Skeletal muscle tissue (tissue), 4 donors: ENCODE measurements around the gene ZNF816. TPM values are rescaled to one million over a fixed set of nuclear protein-coding genes. Genes with fewer than 3 reads are reported as not detected.
"Not testable (repeated sequence)": the region's sequence is repeated elsewhere in the genome, so short reads cannot be mapped to it uniquely, and the experiment has no call there.

Source experiments
- H3K27ac ChIP-seq: one replicate; pipeline ENCODE4 v1.7.0; 2013; ENCODE audit warnings: mild to moderate bottlenecking, low read depth, low read length, inconsistent platforms
- H3K27me3 ChIP-seq, 3 donors: one replicate each; pipeline ENCODE4 v1.7.0; 2013; ENCODE audit warnings: low read length in 3 of 3; ENCODE audit not compliant: control insufficient read depth in 3 of 3, insufficient read depth in 3 of 3
- H3K36me3 ChIP-seq, 3 donors: one replicate each; pipeline ENCODE4 v1.7.0; 2013; ENCODE audit warnings: low read length in 3 of 3; ENCODE audit not compliant: control insufficient read depth in 3 of 3, insufficient read depth in 3 of 3
- H3K4me1 ChIP-seq, 3 donors: one replicate each; pipeline ENCODE4 v1.7.0; 2013; ENCODE audit warnings: low read length in 3 of 3, mild to moderate bottlenecking in 3 of 3; ENCODE audit not compliant: control insufficient read depth in 3 of 3, insufficient read depth in 3 of 3
- H3K4me3 ChIP-seq, 3 donors: one replicate each; pipeline ENCODE4 v1.7.0; 2013; ENCODE audit warnings: low read length in 3 of 3
- H3K9ac ChIP-seq, 3 donors: one replicate each; pipeline ENCODE4 v1.7.0; 2013; ENCODE audit warnings: low read length in 3 of 3, mild to moderate bottlenecking in 3 of 3, moderate library complexity in 2 of 3, low read depth in 1 of 3
- H3K9me3 ChIP-seq, 3 donors: one replicate each; pipeline ENCODE4 v1.7.0; 2013; ENCODE audit warnings: low read length in 3 of 3; ENCODE audit not compliant: control insufficient read depth in 3 of 3
- total RNA-seq: library from RNA; depleted of rRNA; stranded (reverse); fragments of >200 nt; gene quantifications from one replicate; pipeline ENCODE4 v1.2.3, GENCODE V29; 2014
- donor health status: Osteomylitis.

ZNF816 gene
- total RNA-seq, 1 donor from 2014 or later: 6.8 TPM

DNA sequence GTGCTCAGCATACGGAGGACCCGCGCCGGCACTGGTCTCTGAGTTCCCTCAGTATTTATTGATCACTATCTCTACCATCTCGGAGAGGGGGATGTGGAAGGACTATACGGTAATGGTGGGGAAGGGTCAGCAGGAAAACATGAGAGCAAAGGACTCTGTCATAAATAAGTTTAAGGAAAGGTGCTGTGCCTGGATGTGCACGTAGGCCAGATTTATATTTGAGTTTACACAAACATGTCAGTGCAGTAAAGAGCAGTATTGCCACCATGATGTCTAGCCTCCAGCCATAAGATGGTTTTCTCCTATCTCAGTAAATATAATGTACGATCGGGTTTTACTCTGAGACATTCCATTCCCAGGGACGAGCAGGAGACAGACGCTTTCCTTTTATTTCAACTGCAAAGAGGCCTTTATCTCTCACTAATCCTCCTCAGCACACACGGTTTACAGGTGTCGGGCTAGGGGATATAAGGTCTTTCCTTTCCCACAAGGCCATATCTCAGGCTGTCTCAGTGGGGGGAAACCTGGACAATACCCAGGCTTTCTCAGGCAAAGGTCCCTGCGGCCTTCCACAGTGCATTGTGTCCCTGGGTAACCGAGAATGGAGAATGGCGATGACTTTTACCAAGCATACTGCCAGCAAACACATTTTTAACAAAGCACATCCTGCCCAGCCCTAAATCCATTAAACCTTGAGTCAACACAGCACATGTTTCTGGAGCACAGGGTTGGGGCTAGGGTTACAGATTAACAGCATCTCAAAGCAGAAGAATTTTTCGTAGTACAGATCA lies 17.8 kb downstream of the ZNF816 start:
- H3K36me3 ChIP-seq, H3K4me1 ChIP-seq, H3K4me3 ChIP-seq, H3K9ac ChIP-seq, H3K9me3 ChIP-seq, H3K27me3 ChIP-seq, H3K27ac ChIP-seq: not testable (repeated sequence)

DNA sequence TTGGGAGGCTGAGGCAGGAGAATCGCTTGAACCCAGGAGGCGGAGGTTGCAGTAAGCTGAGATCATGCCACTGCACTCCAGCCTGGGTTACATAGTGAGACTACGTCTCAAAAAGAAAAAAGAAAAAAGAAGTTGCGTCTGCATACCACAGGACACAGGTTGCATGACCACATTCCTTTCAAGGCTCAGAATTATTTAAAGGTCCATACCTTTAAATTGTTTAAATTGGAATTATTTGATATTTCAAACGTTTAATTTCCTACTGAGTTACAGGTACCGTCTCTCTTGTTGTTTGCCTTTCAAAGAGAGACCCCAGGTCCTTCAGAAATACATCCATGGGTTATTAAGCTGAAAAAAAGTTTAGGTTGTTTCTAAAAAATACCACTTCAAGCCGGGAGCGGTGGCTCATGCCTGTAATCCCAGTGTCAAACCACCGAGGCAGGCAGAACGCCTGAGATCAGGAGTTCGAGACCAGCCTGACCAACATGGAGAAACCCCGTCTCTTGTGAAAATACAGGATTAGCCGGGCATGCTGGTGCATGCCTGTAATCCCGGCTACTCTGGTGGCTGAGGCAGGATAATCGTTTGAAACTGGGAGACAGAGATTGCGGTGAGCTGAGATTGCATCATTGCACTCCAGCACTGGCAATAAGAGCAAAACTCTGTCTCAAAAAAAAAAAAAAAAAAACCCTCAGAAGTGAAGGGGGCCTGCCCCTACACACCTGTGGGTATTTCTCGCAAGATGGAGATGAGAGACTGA lies 18.6 kb downstream of the ZNF816 start:
- Histone ChIP-seq H3K36me3 (no peaks in the 10 kb centered on the region), H3K27ac (no peak overlapping the region), H3K9ac (no peak overlapping the region), H3K4me1 (peaks cover 0 to 3% (median 2%) of the 10 kb centered on the region in 3 donors), H3K4me3 (no peak overlapping the region), H3K9me3 (peaks cover 0 to 4% (median 3%) of the 10 kb centered on the region in 3 donors), H3K27me3 (no peaks in the 10 kb centered on the region)

GRCh38 chr19:52943134-52943883 lies 19.4 kb downstream of the ZNF816 start:
- H3K9ac ChIP-seq: peak overlapping the region in 2 of 3 donors; percentile 34 to 62

DNA sequence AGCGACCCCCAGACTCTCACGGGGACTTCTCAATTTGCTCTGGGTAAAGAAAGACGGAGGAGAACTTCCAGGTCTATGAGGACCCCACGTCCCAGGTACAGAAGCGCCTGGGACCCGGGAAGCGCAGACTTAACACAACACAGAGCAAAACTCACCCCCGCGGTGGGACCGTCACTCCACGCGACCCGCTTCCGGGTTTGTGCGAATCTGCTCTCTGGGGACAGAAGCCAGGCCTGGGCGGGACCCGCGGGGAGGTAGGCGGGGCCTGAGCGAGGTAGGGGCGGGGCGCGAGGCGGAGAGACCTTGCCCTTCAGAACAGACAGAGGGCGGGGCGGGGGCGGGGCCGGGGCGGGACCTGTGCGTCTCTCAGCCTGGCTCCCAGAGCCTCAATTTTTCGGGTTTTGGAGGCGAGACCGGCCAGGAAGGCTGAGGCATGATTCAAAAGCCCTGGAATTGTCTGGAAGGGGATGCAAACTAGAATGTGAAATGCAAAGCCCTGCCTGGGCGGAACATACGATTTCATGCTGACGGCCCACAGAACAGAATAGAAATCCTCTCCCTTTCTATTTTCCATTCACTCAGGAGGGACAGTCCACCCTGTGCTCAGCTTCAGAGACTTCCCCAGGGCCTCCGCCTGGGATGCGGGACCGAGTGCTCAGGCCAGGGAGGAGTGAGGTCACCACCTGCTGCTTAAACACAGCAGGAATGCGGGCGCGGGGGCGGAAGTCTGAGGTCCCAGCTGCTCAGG lies 20.1 kb downstream of the ZNF816 start:
- Histone ChIP-seq H3K27me3 (no peaks in the 10 kb centered on the region), H3K4me1 (peaks cover 0 to 3% (median 2%) of the 10 kb centered on the region in 3 donors), H3K36me3 (no peaks in the 10 kb centered on the region)

More at GRCh38 chr19:52943134-52943883, 19.4 kb downstream of the ZNF816 start:
- H3K27ac ChIP-seq: no peak overlapping the region
- H3K4me3 ChIP-seq: peak overlapping the region; percentile 47 to 74 (median 73)
- peaks cover 0 to 3% (median 2%) of the 10 kb centered on the region in 3 donors for H3K4me1 ChIP-seq
- no peaks in the 10 kb centered on the region for H3K36me3 ChIP-seq
- peaks cover 0 to 4% (median 2%) of the 10 kb centered on the region in 3 donors for H3K9me3 ChIP-seq
- H3K27me3 ChIP-seq: no peaks in the 10 kb centered on the region

GRCh38 chr19:52941941-52942385 lies 20.7 kb downstream of the ZNF816 start:
- Histone ChIP-seq H3K27me3 (no peaks in the 10 kb centered on the region), H3K4me3 (peak overlapping the region; percentile 70 to 90 (median 79)), H3K4me1 (peaks cover 0 to 3% (median 2%) of the 10 kb centered on the region in 3 donors), H3K36me3 (no peaks in the 10 kb centered on the region), H3K9ac (peak overlapping the region; percentile 75 to 78 (median 76)), H3K27ac (peak overlapping the region; percentile 47), H3K9me3 (no peaks in the 10 kb centered on the region)

More for the DNA sequence above, 20.1 kb downstream of the ZNF816 start:
- no peaks in the 10 kb centered on the region for H3K9me3 ChIP-seq
- peak overlapping the region; percentile 47 for H3K27ac ChIP-seq
- peak overlapping the region; percentile 75 to 78 (median 76) for H3K9ac ChIP-seq
- peak overlapping the region; percentile 73 to 90 (median 79) for H3K4me3 ChIP-seq

- not testable (repeated sequence) for H3K27me3 ChIP-seq, H3K27ac ChIP-seq, H3K36me3 ChIP-seq, H3K4me1 ChIP-seq, H3K9me3 ChIP-seq
- H3K9ac ChIP-seq: peak overlapping the region in 1 of 3 donors; percentile 76
- H3K4me3 ChIP-seq: peak overlapping the region; percentile 70 to 90 (median 79)
These were observed 21.2 kb downstream of the ZNF816 start for GRCh38 chr19:52941523-52941922.

DNA sequence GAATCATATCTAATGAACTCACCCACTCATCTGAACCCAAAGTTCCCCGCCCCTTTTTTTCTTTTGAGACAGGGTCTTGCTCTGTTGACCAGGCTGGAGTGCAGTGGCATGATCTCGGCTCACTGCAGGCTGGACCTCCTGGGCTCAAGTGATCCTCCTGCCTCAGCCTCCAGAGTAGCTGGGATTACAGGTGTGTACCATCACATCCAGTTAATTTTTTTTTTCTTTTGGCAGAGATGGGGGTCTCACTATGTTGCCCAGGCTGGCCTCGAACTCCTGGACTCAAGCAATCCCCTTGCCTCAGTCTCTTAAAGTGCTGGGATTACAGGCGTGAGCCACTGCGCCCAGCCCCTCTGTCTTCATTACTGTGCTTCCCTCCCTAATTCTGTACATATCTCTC lies 21.8 kb downstream of the ZNF816 start:
- H3K36me3 ChIP-seq, H3K9ac ChIP-seq, H3K27ac ChIP-seq, H3K9me3 ChIP-seq, H3K27me3 ChIP-seq, H3K4me3 ChIP-seq, H3K4me1 ChIP-seq: not testable (repeated sequence)

- H3K4me3 ChIP-seq: no peak overlapping the region
- H3K27ac ChIP-seq: no peak overlapping the region
- no peaks in the 10 kb centered on the region for H3K36me3 ChIP-seq
- peaks cover 0 to 3% (median 2%) of the 10 kb centered on the region in 3 donors for H3K4me1 ChIP-seq
- H3K9ac ChIP-seq: no peak overlapping the region
- H3K27me3 ChIP-seq: no peaks in the 10 kb centered on the region
- no peaks in the 10 kb centered on the region for H3K9me3 ChIP-seq
These were observed 23.9 kb downstream of the ZNF816 start for GRCh38 chr19:52938761-52939160.

DNA sequence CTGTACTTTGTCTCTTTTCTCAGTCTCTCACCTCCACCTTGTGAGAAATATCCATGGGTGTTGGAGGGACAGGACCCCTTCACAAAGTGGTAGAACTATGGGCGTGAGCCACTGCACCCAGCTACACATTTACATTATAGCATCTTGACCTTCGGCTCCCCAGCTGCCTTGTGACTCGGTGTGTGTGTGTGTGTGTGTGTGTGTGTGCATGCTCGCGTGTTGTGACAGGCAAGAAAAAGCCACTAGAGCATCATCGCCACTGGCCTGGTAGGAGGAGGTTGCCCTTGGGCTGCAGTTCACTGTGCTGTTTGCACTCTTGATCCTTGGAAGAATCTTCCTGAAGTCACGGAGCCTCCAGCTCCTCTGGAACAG lies 25.7 kb downstream of the ZNF816 start:
- Histone ChIP-seq H3K9ac (no peak overlapping the region), H3K4me3 (no peak overlapping the region), H3K9me3 (peaks cover 0 to 2% (median 0%) of the 10 kb centered on the region in 3 donors), H3K36me3 (no peaks in the 10 kb centered on the region), H3K27me3 (no peaks in the 10 kb centered on the region), H3K4me1 (no peaks in the 10 kb centered on the region), H3K27ac (no peak overlapping the region)
